Activated CD4-positive, alpha-beta T cell treated with anti-CD3 and anti-CD28 coated beads, Interleukin-2, Interleukin-6, amounts not matched to agents 100 ng/mL and 50 ng/mL, durations not matched to agents 16 hours and 8 hours (primary cell): ENCODE results near the gene OLFM1.
"Not testable (repeated sequence)": the region's sequence is repeated elsewhere in the genome, so short reads cannot be mapped to it uniquely, and the experiment has no call there.

Experiments used
- DNase-seq: peaks from one replicate; pipeline ENCODE4 v3.0.0-alpha.2; 2020

Gene OLFM1

DNA sequence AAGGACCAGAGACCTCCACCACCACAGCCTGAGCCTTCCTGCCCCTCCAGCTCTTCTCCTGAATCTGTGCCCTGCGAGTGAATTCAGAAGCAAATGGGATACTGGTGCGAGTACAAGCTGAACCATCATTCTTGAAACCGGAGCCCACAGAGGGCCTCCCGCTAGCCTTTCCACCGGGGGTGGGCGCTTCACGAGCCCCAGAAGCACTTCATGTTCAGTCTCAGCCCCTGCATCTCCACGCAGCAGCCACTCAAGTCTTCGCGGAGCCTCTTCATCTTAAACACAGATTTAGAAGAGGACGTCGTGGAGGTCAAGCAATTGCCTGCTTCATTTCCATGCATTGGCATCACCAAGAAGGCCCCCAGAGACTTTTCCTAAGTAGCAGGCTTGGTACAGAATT, 26.0 kb upstream of the OLFM1 start:
- DNase-seq = no peak

GRCh38 chr9:135062254-135062653, 25.2 kb upstream of the OLFM1 start:
- no peak for DNase-seq

DNA sequence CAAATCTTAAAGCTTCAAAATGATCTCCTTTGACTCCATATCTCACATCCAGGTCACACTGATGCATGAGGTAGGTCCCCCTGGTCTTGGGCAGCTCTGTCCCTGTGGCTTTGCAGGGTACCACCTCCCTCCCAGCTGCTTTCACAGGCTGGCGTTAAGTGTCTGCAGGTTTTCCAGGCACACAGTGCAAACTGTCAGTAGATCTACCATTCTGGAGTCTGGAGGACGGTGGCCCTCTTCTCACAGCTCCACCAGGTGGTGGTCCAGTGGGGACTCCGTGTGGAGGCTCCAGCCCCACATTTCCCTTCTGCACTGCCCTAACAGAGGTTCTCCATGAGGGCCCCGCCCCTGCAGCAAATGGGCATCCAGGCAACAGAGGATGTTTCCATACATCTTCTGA, 24.0 kb upstream of the OLFM1 start:
- DNase-seq = not testable (repeated sequence)

- not testable (repeated sequence) for DNase-seq
Observed at GRCh38 chr9:135063888-135064287, 23.6 kb upstream of the OLFM1 start.

GRCh38 chr9:135065151-135065550, 22.3 kb upstream of the OLFM1 start:
- no peak for DNase-seq

GRCh38 chr9:135065804-135066203, 21.7 kb upstream of the OLFM1 start:
- no peak for DNase-seq

DNA sequence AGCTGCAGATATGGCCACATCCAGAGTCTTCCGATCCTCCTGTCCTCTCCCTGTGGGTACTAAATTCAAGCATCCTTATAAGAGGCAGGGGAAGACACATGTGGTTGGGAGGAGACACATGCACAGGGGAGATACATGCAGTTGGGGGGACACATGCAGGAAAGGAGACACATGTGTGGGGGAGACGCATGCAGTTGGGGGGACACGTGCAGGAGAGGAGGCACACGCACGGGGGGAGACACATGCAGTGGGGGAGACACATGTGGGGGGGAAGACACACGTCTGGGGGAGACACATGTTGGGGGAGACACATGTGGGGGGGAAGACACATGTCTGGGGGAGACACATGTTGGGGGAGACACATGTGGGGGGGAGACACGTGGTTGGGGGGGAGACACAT, 21.2 kb upstream of the OLFM1 start:
- DNase-seq = no peak

DNA sequence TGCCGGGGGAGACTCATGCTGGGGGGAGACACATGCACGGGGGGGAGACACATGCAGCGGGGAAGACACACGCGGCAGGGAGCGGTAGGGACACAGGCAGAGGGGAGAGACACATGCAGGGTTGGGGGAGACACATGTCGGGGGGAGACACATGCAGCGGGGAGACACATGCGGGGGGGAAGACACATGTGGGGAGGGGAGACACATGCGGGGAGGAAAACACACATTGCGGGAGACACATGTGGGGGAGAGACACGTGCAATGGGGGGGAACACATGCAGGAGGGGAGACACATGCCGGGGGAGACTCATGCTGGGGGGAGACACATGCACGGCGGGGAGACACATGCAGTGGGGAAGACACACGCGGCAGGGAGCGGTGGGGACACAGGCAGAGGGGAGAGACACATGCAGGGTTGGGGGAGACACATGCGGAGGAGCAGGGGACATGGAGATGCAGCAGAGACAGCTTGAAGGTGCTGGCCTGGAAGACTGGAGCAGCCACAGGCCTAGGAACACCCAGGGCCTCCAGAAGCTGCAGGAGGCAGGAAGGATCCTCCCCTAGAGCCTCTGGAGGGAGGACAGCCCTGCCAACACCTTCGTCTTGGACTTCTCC, 20.3 kb upstream of the OLFM1 start:
- DNase-seq = no peak

DNA sequence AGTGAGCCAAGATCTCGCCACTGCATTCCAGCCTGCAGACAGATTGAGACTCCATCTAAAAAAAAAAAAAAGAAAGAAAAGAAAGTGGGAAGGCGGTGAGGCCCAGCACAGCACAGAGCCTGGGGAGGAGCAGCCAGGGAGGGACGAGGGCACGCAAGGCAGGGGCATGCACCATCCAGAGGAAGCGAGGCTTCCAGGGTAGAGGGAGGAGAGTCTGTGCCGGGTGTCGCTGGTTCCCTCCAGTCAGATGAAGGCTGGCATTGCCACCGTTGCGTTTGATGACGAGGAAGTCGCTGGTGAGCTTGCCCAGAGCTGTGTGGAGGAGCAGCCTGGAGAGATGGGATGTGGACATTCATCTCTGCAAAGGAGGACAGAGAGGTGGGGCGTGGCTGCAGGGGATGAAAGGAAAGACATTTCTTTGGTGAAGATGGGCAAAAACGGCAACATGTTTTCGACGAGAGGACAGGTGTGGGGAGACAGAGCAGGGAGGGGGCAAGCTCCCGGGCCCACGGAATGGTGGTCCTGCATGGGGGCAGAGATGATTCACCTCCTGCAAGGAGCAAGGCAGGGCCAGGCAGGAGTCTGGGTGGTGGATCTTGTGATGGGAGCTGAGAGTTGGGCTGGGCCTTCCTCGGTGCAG, 18.6 kb upstream of the OLFM1 start:
- DNase-seq = no peak

DNA sequence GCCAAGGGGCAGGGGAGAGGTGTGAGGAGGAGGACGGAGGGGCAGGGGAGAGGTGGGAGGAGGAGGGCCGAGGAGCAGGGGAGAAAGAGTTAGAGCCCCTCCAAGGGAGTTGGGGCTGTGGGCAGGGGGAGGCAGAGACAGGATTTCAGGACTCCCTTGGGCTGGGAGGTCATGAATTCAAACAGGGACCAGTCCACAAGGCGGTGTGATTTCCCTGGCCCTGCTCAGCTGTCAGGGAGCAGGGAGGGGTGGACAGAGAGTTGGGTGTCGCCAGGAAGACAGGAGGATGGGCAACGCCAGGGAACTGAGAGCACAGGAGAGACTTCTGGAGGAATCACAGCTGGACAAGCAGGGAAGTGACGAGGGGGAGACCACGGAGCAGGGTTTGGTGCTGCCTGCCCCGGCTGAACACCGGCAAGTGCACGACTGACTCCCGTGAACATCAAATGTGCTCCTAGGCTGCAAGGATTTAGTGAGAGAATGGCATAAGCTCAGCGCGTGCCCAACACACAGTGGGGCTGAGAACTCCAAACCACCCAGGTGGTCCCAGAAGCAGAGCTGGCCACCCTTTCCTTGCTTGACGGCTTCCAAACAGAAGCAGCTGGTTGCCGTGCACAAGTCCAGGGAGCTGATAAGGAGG, 17.8 kb upstream of the OLFM1 start:
- no peak for DNase-seq

GRCh38 chr9:135070198-135070951, 17.1 kb upstream of the OLFM1 start:
- no peak for DNase-seq

DNA sequence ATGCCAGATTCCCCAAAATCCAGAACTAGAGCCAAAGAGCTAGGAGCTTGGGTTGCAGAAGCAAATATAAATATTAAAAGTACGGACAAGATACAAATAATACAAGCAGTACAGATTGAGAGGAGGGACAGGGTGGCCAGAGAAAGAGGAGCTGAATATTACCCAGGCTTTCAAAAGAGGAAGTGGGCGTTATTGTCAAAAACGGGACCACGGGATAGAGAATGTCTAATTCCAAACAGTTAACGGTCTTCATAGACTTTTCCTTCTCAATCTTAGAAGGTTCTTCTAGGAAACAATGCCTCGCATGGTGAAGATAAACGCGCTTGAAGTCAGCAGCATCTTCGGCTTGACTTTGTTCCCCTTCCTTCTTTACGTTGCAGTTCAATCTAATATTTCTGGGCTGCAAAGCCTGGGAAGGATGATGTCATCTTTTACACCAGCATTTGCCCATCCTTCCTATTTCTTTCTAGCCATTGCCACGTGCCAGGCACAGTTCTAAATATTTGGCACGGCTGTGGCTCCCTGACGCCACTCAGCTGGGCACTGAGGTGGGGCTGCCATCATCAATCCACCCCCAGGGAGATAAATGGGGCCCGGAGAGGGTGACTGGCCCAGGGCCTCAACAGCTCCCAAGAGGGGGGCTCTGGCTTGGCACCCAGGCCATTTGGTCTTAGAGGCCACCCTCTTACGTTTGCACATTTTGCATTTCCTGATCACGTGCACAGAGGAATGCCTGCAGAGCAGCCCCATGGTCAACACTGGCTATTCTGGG, 16.3 kb upstream of the OLFM1 start:
- DNase-seq = no peak

DNA sequence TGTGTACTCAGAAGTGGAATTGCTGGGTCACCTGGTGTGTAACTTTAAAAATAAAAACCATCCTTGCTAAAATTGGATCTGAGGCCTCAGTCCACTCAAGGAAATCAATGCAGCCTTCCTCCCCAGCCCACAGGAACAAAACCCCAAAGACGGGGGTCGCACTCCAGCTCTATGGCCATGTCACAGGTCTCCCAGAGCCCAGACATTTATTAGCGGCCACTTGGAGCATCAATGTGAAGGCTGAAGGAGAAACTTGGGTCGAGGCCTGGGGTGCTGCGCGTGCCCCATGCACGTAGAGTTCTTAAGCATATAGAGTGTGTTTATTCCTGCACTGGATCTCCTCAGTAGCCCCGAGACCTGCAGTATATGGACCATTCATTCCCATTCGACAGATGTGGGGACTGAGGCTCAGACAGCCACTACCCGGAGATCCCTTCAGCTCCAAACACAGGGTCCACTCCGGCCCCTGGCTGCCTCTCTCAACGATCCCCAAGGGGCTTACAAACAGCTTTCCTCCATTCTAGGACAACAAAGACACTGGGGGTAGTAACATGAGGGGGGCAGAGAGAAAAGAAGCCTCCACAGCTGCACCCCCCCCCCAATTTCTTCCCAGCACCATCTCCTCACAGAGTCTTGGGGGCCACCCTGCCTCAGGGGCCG, 14.3 kb upstream of the OLFM1 start:
- DNase-seq = no peak

DNA sequence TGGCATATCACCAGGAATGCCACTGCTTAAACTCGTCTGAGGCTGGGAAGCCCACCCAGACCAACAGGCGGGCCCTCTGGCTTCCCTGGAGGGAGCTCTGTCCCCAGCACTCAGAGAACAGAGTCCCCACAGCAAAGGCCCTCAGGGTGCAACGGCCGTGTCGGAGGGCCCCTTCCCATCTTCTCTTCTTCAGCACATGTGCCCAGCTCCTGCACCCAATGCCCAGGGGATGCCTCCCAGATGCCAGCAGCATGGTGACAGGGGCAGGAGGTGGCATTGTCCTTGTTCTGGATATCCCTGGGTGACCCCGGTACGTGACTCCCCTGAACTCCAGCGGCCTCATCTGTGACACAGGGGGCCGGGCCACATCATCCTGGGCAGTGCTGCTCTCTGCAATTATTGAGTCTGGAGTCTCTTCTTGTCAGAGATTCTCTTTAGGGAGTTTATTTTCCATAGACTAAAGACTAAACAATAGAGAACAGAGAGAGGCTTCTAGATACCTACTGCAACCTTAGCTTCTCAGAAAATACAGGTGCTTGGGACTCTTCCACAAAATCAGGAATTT, 13.6 kb upstream of the OLFM1 start:
- no peak for DNase-seq

DNA sequence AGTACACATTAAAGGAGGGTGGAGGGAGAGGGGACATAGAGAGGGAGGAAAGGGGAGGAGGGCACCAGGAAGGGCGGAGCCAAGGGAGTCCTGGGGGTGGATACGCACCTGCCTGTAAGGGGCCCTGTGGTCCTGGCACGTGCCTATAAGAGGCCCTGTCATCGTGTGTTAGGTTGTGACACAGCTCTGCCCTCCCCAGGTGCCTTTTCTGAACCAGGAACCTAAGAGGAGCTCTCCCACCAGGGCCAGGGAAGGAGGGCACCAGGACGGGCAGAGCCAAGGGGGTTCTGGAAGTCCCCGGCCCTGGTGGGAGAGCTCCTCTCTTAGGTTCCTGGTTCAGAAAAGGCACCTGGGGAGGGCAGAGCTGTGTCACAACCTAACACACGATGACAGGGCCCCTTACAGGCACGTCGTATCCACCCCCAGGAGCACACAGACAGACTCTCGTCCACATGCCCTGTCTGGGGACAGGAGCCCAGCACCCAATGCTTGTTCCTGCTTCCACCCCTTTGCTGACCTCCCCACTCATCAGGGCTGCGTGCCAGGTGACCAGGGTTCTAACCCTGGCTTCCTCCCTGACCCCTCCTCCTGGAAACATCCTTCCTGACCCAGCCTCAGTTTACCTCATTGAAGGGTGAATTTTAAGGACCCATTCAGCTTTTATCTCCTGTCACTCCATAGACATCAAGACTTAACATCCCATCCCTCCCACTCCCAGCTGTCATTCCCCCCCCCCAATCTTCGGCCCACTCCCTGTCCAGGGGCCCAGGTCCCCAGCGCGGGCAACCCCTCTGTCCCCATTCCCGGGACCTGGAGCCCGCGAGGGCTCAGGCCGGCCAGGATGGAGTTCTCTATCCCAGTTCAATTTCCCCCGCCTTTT, 12.9 kb upstream of the OLFM1 start:
- no peak for DNase-seq

DNA sequence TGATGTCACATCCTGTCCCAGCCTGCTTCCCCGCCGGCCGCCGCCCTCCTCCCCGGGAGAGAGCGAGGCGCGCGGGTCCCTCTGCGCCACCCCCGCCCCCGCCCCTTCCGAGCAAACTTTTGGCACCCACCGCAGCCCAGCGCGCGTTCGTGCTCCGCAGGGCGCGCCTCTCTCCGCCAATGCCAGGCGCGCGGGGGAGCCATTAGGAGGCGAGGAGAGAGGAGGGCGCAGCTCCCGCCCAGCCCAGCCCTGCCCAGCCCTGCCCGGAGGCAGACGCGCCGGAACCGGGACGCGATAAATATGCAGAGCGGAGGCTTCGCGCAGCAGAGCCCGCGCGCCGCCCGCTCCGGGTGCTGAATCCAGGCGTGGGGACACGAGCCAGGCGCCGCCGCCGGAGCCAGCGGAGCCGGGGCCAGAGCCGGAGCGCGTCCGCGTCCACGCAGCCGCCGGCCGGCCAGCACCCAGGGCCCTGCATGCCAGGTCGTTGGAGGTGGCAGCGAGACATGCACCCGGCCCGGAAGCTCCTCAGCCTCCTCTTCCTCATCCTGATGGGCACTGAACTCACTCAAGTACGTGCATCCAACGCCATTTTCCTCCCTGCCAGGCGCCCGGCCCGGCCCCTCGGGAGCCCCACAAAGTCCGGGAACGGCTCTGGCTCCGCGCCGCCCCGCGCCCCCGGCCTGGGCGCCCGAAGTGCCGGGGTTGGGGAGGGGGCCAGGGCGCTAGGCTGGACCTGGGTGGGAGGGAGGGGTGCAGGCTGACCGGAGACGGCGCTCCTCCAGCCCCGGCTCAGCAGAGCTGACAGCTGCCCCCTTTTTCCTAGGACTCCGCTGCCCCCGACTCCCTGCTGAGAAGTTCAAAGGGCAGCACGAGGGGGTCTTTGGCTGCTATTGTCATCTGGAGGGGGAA, 12.0 kb upstream of the OLFM1 start:
- DNase-seq = no peak

DNA sequence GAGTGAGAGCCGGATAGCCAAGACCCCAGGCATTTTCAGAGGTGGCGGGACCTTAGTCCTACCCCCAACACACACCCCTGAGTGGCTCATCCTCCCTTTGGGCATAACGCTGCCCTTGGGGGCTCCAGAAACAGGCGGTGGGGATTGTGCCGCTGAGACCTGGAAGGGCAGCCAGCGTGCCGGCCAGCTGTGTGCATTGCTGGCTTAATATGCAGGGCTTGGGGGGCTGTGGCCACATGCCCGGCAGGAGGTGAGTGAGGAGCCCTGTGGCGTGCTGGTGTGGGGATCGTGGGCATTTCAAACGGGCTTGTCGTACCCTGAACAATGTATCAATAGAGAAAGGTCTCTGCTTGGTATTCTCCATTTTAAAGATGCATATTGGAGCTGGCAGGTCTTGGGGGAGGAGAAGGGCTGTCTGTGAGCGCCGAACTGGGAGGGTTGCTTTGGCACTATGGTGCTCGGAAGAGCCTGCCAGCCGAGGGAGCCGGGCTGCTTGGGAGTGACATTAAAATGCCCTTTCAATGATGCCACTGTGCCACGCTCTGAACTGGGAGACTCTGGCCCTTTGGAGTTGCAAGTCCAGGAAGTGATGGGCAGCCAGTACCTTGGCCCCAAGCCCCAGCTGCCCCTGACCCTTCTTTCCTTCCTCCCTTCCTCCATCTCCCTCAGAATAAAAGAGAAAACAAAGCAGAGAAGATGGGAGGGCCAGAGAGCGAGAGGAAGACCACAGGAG, 11.2 kb upstream of the OLFM1 start:
- DNase-seq = no peak

DNA sequence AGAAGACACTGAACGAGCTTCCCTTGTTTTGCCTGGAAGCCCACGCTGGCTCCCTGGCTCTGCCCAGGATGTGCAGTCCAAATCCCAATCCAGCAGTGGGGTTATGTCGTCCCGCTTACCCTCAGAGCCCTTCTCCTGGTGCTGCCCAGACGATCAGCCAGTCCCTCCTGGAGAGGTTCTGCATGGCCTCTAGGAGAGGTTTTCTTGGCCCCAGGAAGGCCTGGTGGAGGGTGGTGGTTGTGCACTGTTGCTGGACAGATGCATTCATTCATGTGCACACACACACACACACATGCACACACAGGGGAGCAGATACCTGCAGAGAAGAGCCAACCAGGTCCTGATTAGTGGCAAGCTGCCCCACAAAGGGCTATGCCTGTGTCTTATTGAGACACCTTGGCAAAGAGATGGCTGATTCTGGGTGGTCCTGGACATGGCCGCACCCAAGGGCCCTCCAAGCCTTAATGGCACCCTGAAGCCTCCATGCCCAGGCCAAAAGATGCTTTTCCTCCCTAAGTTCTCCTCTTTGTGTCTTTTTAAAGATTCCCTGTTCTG, 10.5 kb upstream of the OLFM1 start:
- no peak for DNase-seq
